HepG2 (cell line): ENCODE results near the gene CST1.
"Not testable (repeated sequence)": the region's sequence is repeated elsewhere in the genome, so short reads cannot be mapped to it uniquely, and the experiment has no call there.

Source experiments
- ARNT ChIP-seq: fragments of 450-650 bp; IDR thresholded peaks from 2 replicates; pipeline ENCODE4 v1.6.1; 2017
- CBX1 ChIP-seq: IDR thresholded peaks from one replicate; pipeline ENCODE4 v1.6.1; 2016; ENCODE audit warnings: antibody characterized with exemption, low read depth
- CHD2 ChIP-seq: IDR thresholded peaks from 2 replicates; pipeline ENCODE4 v1.6.1; 2011; ENCODE audit warnings: low read depth, low read length, improper control_type of control experiment
- FLYWCH1 ChIP-seq: sonication (generic); formaldehyde crosslinking; IDR thresholded peaks from 2 replicates; pipeline ENCODE4 v1.8.1; 2023; ENCODE audit warnings: mild to moderate bottlenecking, missing genetic modification reagents
- HNRNPUL1 ChIP-seq: fragments of 200-400 bp; formaldehyde crosslinking; IDR thresholded peaks from 2 replicates; pipeline ENCODE4 v1.6.1; 2017; ENCODE audit warnings: low read depth, mild to moderate bottlenecking, low read length, moderate library complexity
- MXD4 ChIP-seq: IDR thresholded peaks from 2 replicates; pipeline ENCODE4 v1.6.1; 2016; ENCODE audit warnings: mild to moderate bottlenecking, missing biosample characterization, missing genetic modification reagents
- PBX3 ChIP-seq: sonication (generic); formaldehyde crosslinking; IDR thresholded peaks from 2 replicates; pipeline ENCODE4 v1.8.1; 2023; ENCODE audit warnings: missing genetic modification reagents, inconsistent platforms, borderline replicate concordance
- PLRG1 ChIP-seq: fragments of 450-650 bp; conservative IDR thresholded peaks from 2 replicates; pipeline ENCODE4 v1.6.1; 2016
- RXRA ChIP-seq: sonication (generic); formaldehyde crosslinking; IDR thresholded peaks from 2 replicates; pipeline ENCODE4 v1.5.1; 2020; ENCODE audit warnings: missing genetic modification reagents
- ZNF124 ChIP-seq: sonication (generic); formaldehyde crosslinking; IDR thresholded peaks from 2 replicates; pipeline ENCODE4 v1.4.0; 2020; ENCODE audit warnings: missing genetic modification reagents
- ZNF230 ChIP-seq: sonication (generic); formaldehyde crosslinking; IDR thresholded peaks from 2 replicates; pipeline ENCODE4 v1.4.0; 2020; ENCODE audit warnings: mild to moderate bottlenecking, missing genetic modification reagents
- ZZZ3 ChIP-seq: sonication (generic); formaldehyde crosslinking; IDR thresholded peaks from 2 replicates; pipeline ENCODE4 v1.4.0; 2020; ENCODE audit warnings: missing genetic modification reagents, mild to moderate bottlenecking, borderline replicate concordance

GRCh38 chr20:23711778-23712177 is 39.0 kb downstream of the CST1 start:
- not testable (repeated sequence) for TF ChIP-seq ZZZ3 (CRISPR knock-in tag); PBX3 (CRISPR knock-in tag); CBX1; ZNF124 (CRISPR knock-in tag); FLYWCH1 (CRISPR knock-in tag); MXD4 (CRISPR knock-in tag); CHD2; PLRG1; HNRNPUL1; RXRA (CRISPR knock-in tag); ZNF230
- 0 out of 2 replicates have a peak, but pooled peaks have one; percentile 60 for TF ChIP-seq ARNT
